Endothelial cell of umbilical vein (primary cell): ENCODE results near the gene HDAC4. TPM values are rescaled to one million over a fixed set of nuclear protein-coding genes. Genes with fewer than 3 reads are reported as not detected.

Experiments
- BruUV-seq: library from RNA; stranded (reverse); fragments of 400-500 nt; replicated peaks from 2 replicates; lab custom pipeline; 2021; lab: Mats Ljungman, UMichigan
- CTCF ChIA-PET: fragments of 300-600, 350-600 bp; sonication (Branson Sonifier 250); formaldehyde crosslinking; loops from one replicate; lab custom pipeline; 2021; ENCODE audit warnings: antibody characterized with exemption, inconsistent platforms; lab: Charles Lee
- POLR2A ChIA-PET: fragments of 300-600, 350-600 bp; sonication (Branson Sonifier 250); formaldehyde crosslinking; loops from one replicate; lab custom pipeline; 2021; ENCODE audit warnings: antibody characterized with exemption, inconsistent platforms; lab: Charles Lee
- DNase-seq: peaks from one replicate; pipeline ENCODE4 v3.0.0-alpha.2; 2011; ENCODE audit warnings: low read depth, low spot score
- FAIRE-seq: peaks from 2 replicates; lab custom pipeline; 2011; peaks lifted over from hg19 to GRCh38; lab: Jason Lieb, UNC
- H2AFZ ChIP-seq: 2 replicates; pipeline ENCODE4 v1.6.0; 2012; ENCODE audit warnings: low read depth, low read length, control low read depth, inconsistent platforms
- H3K27ac ChIP-seq: 2 replicates; pipeline ENCODE4 v1.5.1; 2011; ENCODE audit warnings: low read depth, mild to moderate bottlenecking, control low read depth, low read length, moderate library complexity; ENCODE audit not compliant: insufficient read depth
- H3K27me3 ChIP-seq, 2 experiments: 2 replicates each; pipeline versions ENCODE4 v1.6.0 to v1.6.1; 2011; ENCODE audit warnings: low read length in 2 of 2, mixed read lengths in 1 of 2; ENCODE audit not compliant: control insufficient read depth in 2 of 2, insufficient read depth in 2 of 2
- H3K36me3 ChIP-seq, 2 experiments: 2 replicates in 1 of 2; 3 replicates in 1 of 2; pipeline ENCODE4 v1.5.1; 2011; ENCODE audit warnings: low read length in 2 of 2, mild to moderate bottlenecking in 1 of 2, moderate library complexity in 1 of 2; ENCODE audit not compliant: control insufficient read depth in 2 of 2, insufficient read depth in 2 of 2; ENCODE audit errors: extremely low read depth in 1 of 2
- H3K4me1 ChIP-seq: 3 replicates; pipeline ENCODE4 v1.5.1; 2011; ENCODE audit warnings: mild to moderate bottlenecking, low read length; ENCODE audit not compliant: control insufficient read depth, insufficient read depth; ENCODE audit errors: extremely low read depth
- H3K4me2 ChIP-seq: 2 replicates; pipeline ENCODE4 v1.6.1; 2011; ENCODE audit warnings: low read length, control low read depth, mixed read lengths; ENCODE audit not compliant: insufficient read depth
- H3K4me3 ChIP-seq, 3 experiments: fragments of 200-600 bp in 1 of 3; sonication (generic), shearing (Covaris generic) in 1 of 3; replicated peaks in 1 of 3; 2 replicates each; pipeline ENCODE4 v1.5.1; 2011 to 2016; ENCODE audit warnings: control low read depth in 3 of 3, low read length in 3 of 3, mild to moderate bottlenecking in 2 of 3, inconsistent platforms in 1 of 3, low read depth in 1 of 3, moderate library complexity in 1 of 3; ENCODE audit not compliant: insufficient read depth in 1 of 3
- H3K79me2 ChIP-seq: 2 replicates; pipeline ENCODE4 v1.6.0; 2012; ENCODE audit warnings: low read length, inconsistent platforms; ENCODE audit not compliant: control insufficient read depth, insufficient read depth
- H3K9ac ChIP-seq: replicated peaks from 2 replicates; pipeline ENCODE3; 2011; ENCODE audit warnings: low read length, control low read depth; ENCODE audit not compliant: insufficient read depth; ENCODE audit errors: extremely low read depth
- H3K9me1 ChIP-seq: replicated peaks from 3 replicates; pipeline ENCODE4 v1.6.0; 2011; ENCODE audit warnings: mild to moderate bottlenecking, low read length; ENCODE audit not compliant: control insufficient read depth, insufficient read depth; ENCODE audit errors: extremely low read depth
- H3K9me3 ChIP-seq: replicated peaks from 2 replicates; pipeline ENCODE4 v1.5.1; 2012; ENCODE audit warnings: low read length, inconsistent platforms; ENCODE audit not compliant: control insufficient read depth, insufficient read depth
- H4K20me1 ChIP-seq: replicated peaks from 2 replicates; pipeline ENCODE3; 2011; ENCODE audit warnings: mild to moderate bottlenecking, low read length; ENCODE audit not compliant: control insufficient read depth, insufficient read depth; ENCODE audit errors: extremely low read depth
- EZH2 ChIP-seq: IDR thresholded peaks from 2 replicates; pipeline ENCODE4 v1.6.1; 2012; ENCODE audit warnings: borderline replicate concordance, low read depth, mild to moderate bottlenecking, moderate library complexity, low read length, inconsistent platforms; ENCODE audit not compliant: severe bottlenecking
- FOS ChIP-seq: IDR thresholded peaks from 2 replicates; pipeline ENCODE4 v1.6.1; 2011; ENCODE audit warnings: mild to moderate bottlenecking, low read length, moderate library complexity, borderline replicate concordance; ENCODE audit not compliant: insufficient read depth
- GATA2 ChIP-seq: IDR thresholded peaks from 2 replicates; pipeline ENCODE4 v1.7.0; 2011; ENCODE audit warnings: low read depth, mild to moderate bottlenecking, moderate library complexity, mixed read lengths, low read length; ENCODE audit not compliant: insufficient read length, insufficient read depth
- MYC ChIP-seq: IDR thresholded peaks from one replicate; pipeline ENCODE4 v1.6.1; 2011; ENCODE audit warnings: mild to moderate bottlenecking, low read depth, low read length
- POLR2A ChIP-seq: IDR thresholded peaks from 2 replicates; pipeline ENCODE4 v1.6.1; 2012; ENCODE audit warnings: low read depth, mild to moderate bottlenecking, control low read depth, low read length
- dilution Hi-C: fragments of 300-500 bp; cut with MboI; formaldehyde crosslinking; loops from one replicate; pipeline ENCODE4 v1.15.0; 2019; ENCODE audit warnings: low sequenced_read_pairs; ENCODE audit not compliant: extremely low pct_ligation_motif_present
- intact Hi-C: fragments of 100-400 bp; cut with micrococcal nuclease; formaldehyde crosslinking; loops from one replicate; pipeline ENCODE4 v1.10.0; 2022
- polyA plus RNA-seq, 4 experiments: library from polyadenylated mRNA; depleted of rRNA in 3 of 4; stranded (reverse) in 3 of 4; unstranded in 1 of 4; fragments of >200 nt; gene quantifications; 2 replicates each; pipeline versions ENCODE4 v1.2.1 to v1.2.3, GENCODE V29; 2011 to 2012; ENCODE audit warnings: missing spikeins in 1 of 4
- total RNA-seq: library from RNA; stranded (reverse); gene quantifications from 2 replicates; pipeline ENCODE4 v1.2.3, GENCODE V29; 2021
- TF ChIP-seq, protein P1 (sequence below), 2 donors: IDR thresholded peaks; 1 replicate in 1 of 2; 2 replicates in 1 of 2; pipeline ENCODE4 v1.5.1; 2011; ENCODE audit warnings: low read length in 2 of 2, mild to moderate bottlenecking in 2 of 2, moderate library complexity in 2 of 2, control low read depth in 1 of 2, inconsistent platforms in 1 of 2, low read depth in 1 of 2; ENCODE audit not compliant: insufficient read depth in 1 of 2; ENCODE audit errors: extremely low read depth in 1 of 2

HDAC4 gene
- total and polyA plus RNA-seq, 2 donors (not counting 3 experiments of a cell fraction or from before 2014, with no cell fraction given), result 13.4 to 33.0 TPM

GRCh38 chr2:239035997-239036731 lies 364.7 kb downstream of the HDAC4 start:
- POLR2A ChIA-PET, result no interaction called here
- CTCF ChIA-PET, result interaction anchor here (1.0 to 1.2 kb wide), 2 partner anchors 70 to 71 kb away, joined by 3 to 4 read pairs; no protein-coding TSS in a partner anchor
- no peak for FAIRE-seq

GRCh38 chr2:239035361-239035814 lies 365.4 kb downstream of the HDAC4 start:
- no peaks in the 10 kb centered on the region for H3K79me2 ChIP-seq
- no peaks in the 10 kb centered on the region for H3K36me3 ChIP-seq
- H3K4me2 ChIP-seq, result no peak overlapping the region
- no peaks in the 10 kb centered on the region for H4K20me1 ChIP-seq
- no peak overlapping the region for H3K9ac ChIP-seq
- POLR2A ChIA-PET, result no interaction called here
- peaks cover 0 to 3% of the 10 kb centered on the region in 2 experiments for H3K27me3 ChIP-seq
- no peak overlapping the region for H3K4me3 ChIP-seq
- dilution Hi-C loops, result no loop called here
- no peak for DNase-seq
- FAIRE-seq, result no peak
- no TSS peak for BruUV-seq
- CTCF ChIA-PET, result interaction anchor here (1.0 to 1.4 kb wide), 3 partner anchors 71 to 72 kb away, joined by 3 to 8 read pairs (median 4); no protein-coding TSS in a partner anchor
- no peaks in the 10 kb centered on the region for H3K4me1 ChIP-seq
- H3K27ac ChIP-seq, result no peak overlapping the region
- TF ChIP-seq GATA2, result no peak
- TF ChIP-seq EZH2, result no peak
- TF ChIP-seq, protein P1, sequence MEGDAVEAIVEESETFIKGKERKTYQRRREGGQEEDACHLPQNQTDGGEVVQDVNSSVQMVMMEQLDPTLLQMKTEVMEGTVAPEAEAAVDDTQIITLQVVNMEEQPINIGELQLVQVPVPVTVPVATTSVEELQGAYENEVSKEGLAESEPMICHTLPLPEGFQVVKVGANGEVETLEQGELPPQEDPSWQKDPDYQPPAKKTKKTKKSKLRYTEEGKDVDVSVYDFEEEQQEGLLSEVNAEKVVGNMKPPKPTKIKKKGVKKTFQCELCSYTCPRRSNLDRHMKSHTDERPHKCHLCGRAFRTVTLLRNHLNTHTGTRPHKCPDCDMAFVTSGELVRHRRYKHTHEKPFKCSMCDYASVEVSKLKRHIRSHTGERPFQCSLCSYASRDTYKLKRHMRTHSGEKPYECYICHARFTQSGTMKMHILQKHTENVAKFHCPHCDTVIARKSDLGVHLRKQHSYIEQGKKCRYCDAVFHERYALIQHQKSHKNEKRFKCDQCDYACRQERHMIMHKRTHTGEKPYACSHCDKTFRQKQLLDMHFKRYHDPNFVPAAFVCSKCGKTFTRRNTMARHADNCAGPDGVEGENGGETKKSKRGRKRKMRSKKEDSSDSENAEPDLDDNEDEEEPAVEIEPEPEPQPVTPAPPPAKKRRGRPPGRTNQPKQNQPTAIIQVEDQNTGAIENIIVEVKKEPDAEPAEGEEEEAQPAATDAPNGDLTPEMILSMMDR (IDR thresholded peaks at IDR 0.05; ENCODE audit: extremely low read depth in 1 of 2, insufficient read depth in 1 of 2, low read depth in 1 of 2, low read length in 2 of 2), result peak; percentile 38 to 92
- no peaks in the 10 kb centered on the region for H3K9me1 ChIP-seq
- no peak overlapping the region for H2AFZ ChIP-seq
- intact Hi-C loops, result loop anchor here (1.0 to 10.0 kb wide), 4 partner anchors 71 to 1108 kb away; partner anchors contain the start of gene HDAC4
- H3K9me3 ChIP-seq, result no peaks in the 10 kb centered on the region

More at GRCh38 chr2:239035997-239036731, 364.7 kb downstream of the HDAC4 start:
- dilution Hi-C loops (no loop called here), intact Hi-C loops (loop anchor here (1.0 to 10.0 kb wide), 4 partner anchors 70 to 1107 kb away; partner anchors contain the start of gene HDAC4)
- H4K20me1 ChIP-seq, result no peaks in the 10 kb centered on the region
- no peaks in the 10 kb centered on the region for H3K9me1 ChIP-seq
- H3K27ac ChIP-seq, result no peak overlapping the region
- TF ChIP-seq MYC (no peak), POLR2A (no peak), GATA2 (no peak), FOS (no peak)
- no TSS peak for BruUV-seq
- peaks cover 0 to 3% of the 10 kb centered on the region in 2 experiments for H3K27me3 ChIP-seq
- H3K79me2 ChIP-seq, result no peaks in the 10 kb centered on the region
- no peak overlapping the region for H3K4me3 ChIP-seq
- H3K9ac ChIP-seq, result no peak overlapping the region
- H3K4me2 ChIP-seq, result no peak overlapping the region
- no peaks in the 10 kb centered on the region for H3K4me1 ChIP-seq
- H2AFZ ChIP-seq, result no peak overlapping the region
- DNase-seq, result no peak
- H3K36me3 ChIP-seq, result no peaks in the 10 kb centered on the region
- H3K9me3 ChIP-seq, result no peaks in the 10 kb centered on the region
